Measurements from ENCODE around the gene CHCHD2.

DNA sequence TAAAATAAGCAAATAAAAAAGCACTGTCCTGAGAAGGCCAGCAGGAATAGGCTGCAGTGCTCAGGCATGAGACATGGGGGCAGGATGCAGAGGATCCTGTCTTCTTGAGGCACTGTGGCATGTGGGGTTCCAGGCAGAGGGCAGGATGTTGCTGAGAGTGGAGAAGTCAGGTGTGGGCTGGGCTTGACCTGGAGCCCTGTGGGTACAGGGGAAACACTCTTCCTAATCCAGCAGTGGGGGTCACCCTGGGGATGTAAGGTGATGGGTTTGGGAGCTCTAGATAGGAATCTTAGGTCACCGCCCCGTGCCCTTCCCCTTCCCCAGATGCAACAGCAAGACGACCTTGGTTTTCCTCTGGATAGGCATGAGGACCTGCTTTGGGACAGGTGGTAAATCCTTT lies 28.6 kb downstream of the CHCHD2 start:
- TF ChIP-seq POLR2AphosphoS5 (IDR thresholded peaks at IDR 0.05; ENCODE audit: borderline replicate concordance, low read depth, low read length) (no peak), EZH2 (IDR thresholded peaks at IDR 0.05) (no peak)

Data from SK-N-MC (cell line).